Progenitor cell of endocrine pancreas (in vitro differentiated cells): Measurements from ENCODE around the gene ZFYVE21. TPM values are rescaled to one million over a fixed set of nuclear protein-coding genes. Genes with fewer than 3 reads are reported as not detected.

ENCODE experiments used
- DNase-seq: peaks from one replicate; pipeline ENCODE4 v3.0.0; 2021; ENCODE audit warnings: low spot score; ENCODE audit not compliant: unreplicated experiment
- H3K27ac Mint-ChIP-seq: 2 replicates; pipeline ENCODE4 v1.8.0; 2021; ENCODE audit warnings: mild to moderate bottlenecking, moderate library complexity, mixed read lengths
- H3K27me3 Mint-ChIP-seq: 2 replicates; pipeline ENCODE4 v1.8.0; 2021; ENCODE audit warnings: mixed read lengths
- H3K36me3 Mint-ChIP-seq: 2 replicates; pipeline ENCODE4 v1.8.0; 2022; ENCODE audit warnings: mixed read lengths; ENCODE audit not compliant: insufficient read depth
- H3K4me1 Mint-ChIP-seq: 2 replicates; pipeline ENCODE4 v1.8.0; 2021; ENCODE audit warnings: low read depth, mixed read lengths
- H3K4me3 Mint-ChIP-seq: 2 replicates; pipeline ENCODE4 v1.8.0; 2021; ENCODE audit warnings: low read depth, mild to moderate bottlenecking, moderate library complexity, mixed read lengths
- H3K9me3 Mint-ChIP-seq: 2 replicates; pipeline ENCODE4 v1.8.0; 2021; ENCODE audit warnings: low read depth, mixed read lengths
- CTCF ChIP-seq: fragments of 200-600 bp; sonication (generic); IDR thresholded peaks from one replicate; pipeline ENCODE4 v1.5.0; 2021; ENCODE audit warnings: antibody characterized with exemption, mild to moderate bottlenecking; ENCODE audit not compliant: unreplicated experiment
- total RNA-seq: library from RNA; stranded (reverse); gene quantifications from 2 replicates; pipeline ENCODE4 v1.2.1, GENCODE V29; 2021

ZFYVE21 gene
- total RNA-seq, 1 donor from 2014 or later = 47.2 TPM

GRCh38 chr14:103683139-103683538, 32.5 kb upstream of the ZFYVE21 start:
- H3K4me3 Mint-ChIP-seq = no peak overlapping the region
- no peaks in the 10 kb centered on the region for H3K27me3 Mint-ChIP-seq
- H3K36me3 Mint-ChIP-seq = peaks cover 24% of the 10 kb centered on the region
- no peak for DNase-seq
- no peaks in the 10 kb centered on the region for H3K9me3 Mint-ChIP-seq
- TF ChIP-seq CTCF = no peak
- H3K4me1 Mint-ChIP-seq = no peaks in the 10 kb centered on the region
- peak overlapping the region; percentile 56 for H3K27ac Mint-ChIP-seq

DNA sequence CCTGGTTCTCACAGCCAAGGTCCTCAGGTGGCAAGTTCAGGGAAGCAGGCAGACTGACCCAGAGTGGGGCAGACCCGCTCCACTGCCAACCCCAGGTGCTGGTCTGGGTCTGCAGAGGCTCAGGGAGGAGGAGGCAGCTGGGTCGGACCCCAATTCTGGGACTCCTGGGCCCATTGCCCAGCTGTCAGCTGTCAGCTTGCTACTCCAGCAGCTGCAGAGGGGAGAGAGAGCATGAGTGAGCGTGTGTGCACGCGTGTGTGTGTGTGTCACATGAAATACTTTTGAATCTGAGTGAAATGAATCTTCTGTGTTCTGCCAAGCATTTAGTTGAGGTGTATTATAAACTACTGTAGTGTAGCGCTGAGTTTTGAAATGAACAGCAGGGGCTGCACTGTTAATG, 31.1 kb upstream of the ZFYVE21 start:
- no peak for TF ChIP-seq CTCF
- Mint-ChIP-seq H3K4me1 (no peaks in the 10 kb centered on the region), H3K36me3 (peaks cover 23% of the 10 kb centered on the region), H3K9me3 (no peaks in the 10 kb centered on the region), H3K4me3 (no peak overlapping the region), H3K27ac (no peak overlapping the region), H3K27me3 (no peaks in the 10 kb centered on the region)
- no peak for DNase-seq

- Mint-ChIP-seq H3K27me3 (no peaks in the 10 kb centered on the region), H3K27ac (no peak overlapping the region), H3K4me3 (no peak overlapping the region), H3K36me3 (peaks cover 19% of the 10 kb centered on the region), H3K9me3 (no peaks in the 10 kb centered on the region), H3K4me1 (no peaks in the 10 kb centered on the region)
- DNase-seq = no peak
- no peak for TF ChIP-seq CTCF
Measured at GRCh38 chr14:103684871-103685270, 30.7 kb upstream of the ZFYVE21 start.

DNA sequence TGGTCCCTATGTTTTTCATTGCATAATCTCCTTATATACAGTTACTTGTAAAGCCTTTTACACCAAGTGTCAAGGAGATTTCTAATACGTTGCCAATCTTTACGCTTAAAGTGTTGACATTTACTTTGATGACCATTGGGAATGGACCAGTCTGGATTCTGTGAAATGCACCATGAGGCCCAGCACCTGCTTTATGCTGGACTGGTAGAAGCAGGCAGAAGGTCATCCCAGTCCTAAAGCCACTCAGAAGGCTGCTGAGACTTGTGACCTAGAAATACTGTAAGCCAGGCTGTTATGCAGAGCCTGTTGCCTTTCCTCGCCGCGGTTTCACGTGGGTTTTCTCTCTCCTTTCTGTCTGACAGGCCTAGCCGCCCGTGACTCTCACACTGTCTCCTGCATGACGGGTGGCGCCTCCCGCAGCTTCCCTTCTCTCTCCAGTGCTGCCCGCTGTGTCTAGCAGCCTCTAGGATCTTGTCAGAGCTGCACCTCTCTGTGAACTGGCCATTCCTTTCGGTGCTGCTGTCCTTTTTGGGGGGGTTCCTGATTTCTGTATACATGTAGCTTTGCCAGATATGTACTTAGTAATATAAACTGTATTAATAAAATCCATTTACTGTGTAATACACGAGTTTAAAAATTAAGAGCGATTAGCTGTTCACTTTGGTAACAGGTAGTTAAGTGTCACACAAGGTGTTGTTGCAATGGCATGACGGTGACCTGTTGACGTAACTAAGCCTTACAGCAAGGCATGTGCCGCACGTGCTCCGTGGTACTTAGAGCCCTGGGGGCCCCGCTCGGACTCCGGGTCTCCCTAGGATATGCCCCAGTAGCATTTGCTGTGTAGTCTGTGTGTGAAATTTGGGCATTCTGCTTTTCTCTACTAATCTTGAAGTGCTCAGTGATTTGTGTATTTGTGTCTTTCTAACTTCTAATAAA, 30.1 kb upstream of the ZFYVE21 start:
- TF ChIP-seq CTCF = no peak
- no peaks in the 10 kb centered on the region for H3K27me3 Mint-ChIP-seq
- no peak overlapping the region for H3K4me3 Mint-ChIP-seq
- no peak for DNase-seq
- peak overlapping the region; percentile 57 for H3K27ac Mint-ChIP-seq
- H3K36me3 Mint-ChIP-seq = peaks cover 20% of the 10 kb centered on the region
- no peaks in the 10 kb centered on the region for H3K9me3 Mint-ChIP-seq
- no peaks in the 10 kb centered on the region for H3K4me1 Mint-ChIP-seq

DNA sequence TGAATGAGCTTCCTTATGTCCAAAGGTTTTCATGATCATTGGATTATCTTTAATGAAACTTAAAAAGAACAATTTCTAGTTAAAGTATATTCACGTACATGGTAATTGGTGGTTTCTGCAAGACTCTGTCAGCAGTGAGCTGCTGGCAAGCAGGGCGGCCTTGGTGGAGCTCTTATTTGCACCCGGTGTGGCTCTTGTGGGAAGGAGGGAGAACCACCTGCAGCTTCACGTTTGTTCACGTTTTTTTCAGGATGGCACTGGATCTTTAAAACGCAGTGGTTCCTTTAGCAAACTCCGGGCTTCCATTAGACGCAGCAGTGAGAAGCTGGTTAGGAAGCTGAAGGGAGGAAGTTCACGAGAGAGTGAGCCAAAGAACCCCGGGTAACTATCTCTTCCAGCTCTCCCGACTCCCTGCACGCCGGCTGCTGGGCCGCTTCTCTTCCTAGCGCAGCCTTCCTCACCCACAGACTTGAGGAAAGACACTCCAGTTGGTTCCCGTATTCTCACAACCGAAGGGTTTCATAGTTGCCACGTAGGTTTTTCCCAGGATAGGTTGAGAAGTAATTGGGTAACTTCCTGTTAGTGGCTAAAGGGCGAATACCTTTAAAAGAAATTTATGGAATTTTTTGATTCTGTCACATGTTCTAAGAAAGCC, 28.7 kb upstream of the ZFYVE21 start:
- no peak for TF ChIP-seq CTCF
- Mint-ChIP-seq H3K9me3 (no peaks in the 10 kb centered on the region), H3K27me3 (no peaks in the 10 kb centered on the region), H3K4me1 (no peaks in the 10 kb centered on the region), H3K36me3 (peaks cover 13% of the 10 kb centered on the region), H3K4me3 (no peak overlapping the region), H3K27ac (no peak overlapping the region)
- no peak for DNase-seq
